Measurements from ENCODE around the gene KIAA1217. TPM values are rescaled to one million over a fixed set of nuclear protein-coding genes. Genes with fewer than 3 reads are reported as not detected.

KIAA1217 gene
- total and polyA plus RNA-seq, 2 experiments from 2014 or later: 5.4 to 8.1 TPM

GRCh38 chr10:24494777-24495176, 285.8 kb downstream of the KIAA1217 start:
- H4K20me1 ChIP-seq (ENCODE audit: insufficient read depth): no peaks in the 10 kb centered on the region
- H3K9me2 ChIP-seq (ENCODE audit: insufficient read depth): no peaks in the 10 kb centered on the region
- TF ChIP-seq EZH2phosphoT487 (IDR thresholded peaks at IDR 0.05; ENCODE audit: insufficient read depth, low read depth) (no peak), EZH2 (IDR thresholded peaks at IDR 0.05; ENCODE audit: insufficient read depth, poor library complexity, severe bottlenecking) (no peak)
- H2AFZ ChIP-seq: no peak overlapping the region
- H3K4me2 ChIP-seq (ENCODE audit: unreplicated experiment): no peak overlapping the region
- H3K79me2 ChIP-seq (ENCODE audit: insufficient read depth): no peaks in the 10 kb centered on the region
- no peak overlapping the region for H3K9ac ChIP-seq
- no peak overlapping the region for H3K27ac ChIP-seq
- no peaks in the 10 kb centered on the region for H3K36me3 ChIP-seq (ENCODE audit: low read depth)
- H3K9me3 ChIP-seq (ENCODE audit: low read depth): no peaks in the 10 kb centered on the region
- in situ Hi-C loops (cut with MboI): no loop called here
- no peak for DNase-seq
- H3F3A ChIP-seq (ENCODE audit: insufficient read depth): no peaks in the 10 kb centered on the region
- 94 to 95% methylated on average over 6 of the region's 6 CpGs for WGBS, 2 experiments (ENCODE audit: low coverage in 1 of 2, low lambda C conversion rate in 2 of 2, missing lambda C conversion rate in 2 of 2)
- H3K27me3 ChIP-seq (replicated peaks; ENCODE audit: insufficient read depth): no peaks in the 10 kb centered on the region
- no peaks in the 10 kb centered on the region for H3K4me1 ChIP-seq (ENCODE audit: insufficient read depth)
- no peak overlapping the region for H3K4me3 ChIP-seq

DNA sequence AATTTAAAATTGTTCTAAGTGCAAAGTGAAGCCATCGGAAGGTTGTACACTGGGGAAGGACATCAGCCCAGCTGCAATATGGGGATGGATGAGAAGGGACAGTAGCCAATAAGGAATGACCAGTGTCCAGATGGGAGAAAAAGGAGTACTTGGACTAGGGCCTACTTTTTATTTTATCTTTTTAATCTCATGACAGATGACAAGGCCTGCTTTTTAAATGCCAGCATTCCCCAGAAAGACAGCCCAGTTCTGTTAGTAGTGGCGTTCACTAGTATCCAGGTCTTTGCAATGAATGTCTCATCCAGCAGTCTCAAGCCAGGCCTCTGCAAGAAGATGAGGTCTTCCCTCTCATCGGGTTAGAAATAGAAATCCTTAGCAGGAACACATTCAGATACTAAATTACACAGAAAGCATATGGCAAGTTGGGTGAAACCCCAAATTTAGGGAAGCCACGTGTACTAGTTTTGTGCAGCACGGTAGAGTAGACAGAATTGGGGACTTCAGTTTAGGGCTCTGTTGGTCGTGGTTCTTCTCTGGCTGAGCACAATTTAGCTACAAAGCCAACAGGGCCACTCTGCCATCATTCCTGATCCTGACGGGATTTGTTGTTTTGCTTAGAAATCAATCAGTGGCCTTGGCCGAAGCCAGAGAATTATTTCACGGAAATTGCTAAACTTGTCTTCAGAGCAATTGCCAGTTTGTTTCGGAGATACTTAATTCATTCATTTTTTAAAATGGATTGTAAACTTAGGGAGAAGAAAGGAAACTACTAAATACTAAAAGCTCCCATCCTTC, 286.9 kb downstream of the KIAA1217 start:
- in situ Hi-C loops (cut with MboI): no loop called here
- Histone ChIP-seq H2AFZ (no peak overlapping the region), H3K36me3 (ENCODE audit: low read depth) (no peaks in the 10 kb centered on the region), H3K9me2 (ENCODE audit: insufficient read depth) (no peaks in the 10 kb centered on the region), H3K9ac (no peak overlapping the region), H3K4me3 (no peak overlapping the region), H3K79me2 (ENCODE audit: insufficient read depth) (no peaks in the 10 kb centered on the region), H3K9me3 (ENCODE audit: low read depth) (no peaks in the 10 kb centered on the region), H4K20me1 (ENCODE audit: insufficient read depth) (no peaks in the 10 kb centered on the region), H3K27me3 (replicated peaks; ENCODE audit: insufficient read depth) (no peaks in the 10 kb centered on the region), H3K4me1 (ENCODE audit: insufficient read depth) (no peaks in the 10 kb centered on the region), H3K27ac (no peak overlapping the region), H3K4me2 (ENCODE audit: unreplicated experiment) (no peak overlapping the region), H3F3A (ENCODE audit: insufficient read depth) (no peaks in the 10 kb centered on the region)
- TF ChIP-seq EZH2 (IDR thresholded peaks at IDR 0.05; ENCODE audit: insufficient read depth, poor library complexity, severe bottlenecking) (no peak), EZH2phosphoT487 (IDR thresholded peaks at IDR 0.05; ENCODE audit: insufficient read depth, low read depth) (no peak)
- DNase-seq: no peak
- WGBS, 2 experiments (ENCODE audit: low coverage in 1 of 2, low lambda C conversion rate in 2 of 2, missing lambda C conversion rate in 2 of 2): 55 to 56% methylated on average over 10 of the region's 10 CpGs

DNA sequence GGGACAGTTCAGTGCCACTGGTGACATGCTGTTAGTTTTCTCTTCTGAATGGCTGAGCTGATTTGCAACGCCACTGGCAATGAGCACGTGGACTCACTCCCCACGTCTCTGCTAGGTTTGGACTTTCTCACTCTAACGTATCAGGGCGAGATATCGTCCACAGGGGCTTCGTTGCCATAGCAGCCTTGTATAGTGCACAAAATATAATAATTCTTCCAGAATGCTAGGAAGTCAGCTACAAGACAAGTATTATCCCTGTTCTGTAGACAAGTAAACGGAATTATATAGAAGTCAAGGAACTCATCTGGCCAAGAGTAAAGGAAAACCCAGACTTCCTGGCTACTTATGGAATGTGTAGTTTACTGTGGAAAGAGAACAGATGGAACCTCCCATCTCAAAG, 288.0 kb downstream of the KIAA1217 start:
- no peak overlapping the region for H3K4me3 ChIP-seq
- no peaks in the 10 kb centered on the region for H3K9me3 ChIP-seq (ENCODE audit: low read depth)
- H3K4me1 ChIP-seq (ENCODE audit: insufficient read depth): no peaks in the 10 kb centered on the region
- TF ChIP-seq EZH2phosphoT487 (IDR thresholded peaks at IDR 0.05; ENCODE audit: insufficient read depth, low read depth): no peak
- no peak for TF ChIP-seq EZH2 (IDR thresholded peaks at IDR 0.05; ENCODE audit: insufficient read depth, poor library complexity, severe bottlenecking)
- no peaks in the 10 kb centered on the region for H3K27me3 ChIP-seq (replicated peaks; ENCODE audit: insufficient read depth)
- no peaks in the 10 kb centered on the region for H4K20me1 ChIP-seq (ENCODE audit: insufficient read depth)
- no peak for DNase-seq
- in situ Hi-C loops (cut with MboI): no loop called here
- H2AFZ ChIP-seq: no peak overlapping the region
- no peaks in the 10 kb centered on the region for H3K9me2 ChIP-seq (ENCODE audit: insufficient read depth)
- 79% methylated on average over 8 of the region's 8 CpGs for WGBS, 2 experiments (ENCODE audit: low coverage in 1 of 2, low lambda C conversion rate in 2 of 2, missing lambda C conversion rate in 2 of 2)
- H3K36me3 ChIP-seq (ENCODE audit: low read depth): no peaks in the 10 kb centered on the region
- H3K9ac ChIP-seq: no peak overlapping the region
- H3K4me2 ChIP-seq (ENCODE audit: unreplicated experiment): no peak overlapping the region
- no peaks in the 10 kb centered on the region for H3K79me2 ChIP-seq (ENCODE audit: insufficient read depth)
- H3F3A ChIP-seq (ENCODE audit: insufficient read depth): no peaks in the 10 kb centered on the region
- no peak overlapping the region for H3K27ac ChIP-seq

- Histone ChIP-seq H3K27me3 (replicated peaks; ENCODE audit: insufficient read depth) (no peaks in the 10 kb centered on the region), H3K9ac (no peak overlapping the region), H2AFZ (no peak overlapping the region), H3K27ac (no peak overlapping the region), H3K4me1 (ENCODE audit: insufficient read depth) (no peaks in the 10 kb centered on the region), H3F3A (ENCODE audit: insufficient read depth) (no peaks in the 10 kb centered on the region), H3K79me2 (ENCODE audit: insufficient read depth) (no peaks in the 10 kb centered on the region), H3K9me3 (ENCODE audit: low read depth) (no peaks in the 10 kb centered on the region), H3K36me3 (ENCODE audit: low read depth) (no peaks in the 10 kb centered on the region), H3K9me2 (ENCODE audit: insufficient read depth) (no peaks in the 10 kb centered on the region), H3K4me3 (no peak overlapping the region), H3K4me2 (ENCODE audit: unreplicated experiment) (no peak overlapping the region), H4K20me1 (ENCODE audit: insufficient read depth) (no peaks in the 10 kb centered on the region)
- TF ChIP-seq EZH2phosphoT487 (IDR thresholded peaks at IDR 0.05; ENCODE audit: insufficient read depth, low read depth) (no peak), EZH2 (IDR thresholded peaks at IDR 0.05; ENCODE audit: insufficient read depth, poor library complexity, severe bottlenecking) (no peak)
- DNase-seq: peak; percentile 5
- 96% methylated on average over 10 of the region's 10 CpGs for WGBS, 2 experiments (ENCODE audit: low coverage in 1 of 2, low lambda C conversion rate in 2 of 2, missing lambda C conversion rate in 2 of 2)
- in situ Hi-C loops (cut with MboI): loop anchor here (25.0 kb wide), 1 partner anchor 289 kb away; the partner anchor contains the start of gene KIAA1217
These were observed 292.2 kb downstream of the KIAA1217 start for GRCh38 chr10:24501056-24501711.

Data from GM23248 (cell line).